Vagina (tissue), 2 donors: ENCODE results near the gene ELMO3.

Experiments
- CTCF ChIP-seq, 3 experiments: fragments of 450-650 bp in 2 of 3; fragments of 200-600 bp in 1 of 3; sonication (generic) in 1 of 3; IDR thresholded peaks; one replicate each; pipeline ENCODE4 v1.5.1; 2017 to 2019; ENCODE audit warnings: antibody characterized with exemption in 3 of 3, mild to moderate bottlenecking in 2 of 3, moderate library complexity in 2 of 3
- POLR2A ChIP-seq, 2 donors: fragments of 450-650 bp; IDR thresholded peaks; one replicate each; pipeline ENCODE4 v1.6.1; 2017; ENCODE audit warnings: antibody characterized with exemption in 2 of 2, mild to moderate bottlenecking in 2 of 2, moderate library complexity in 2 of 2
- POLR2AphosphoS5 ChIP-seq, 2 donors: sonication (generic); formaldehyde crosslinking; IDR thresholded peaks; one replicate each; pipeline ENCODE4 v1.9.0; 2017; ENCODE audit warnings: antibody characterized with exemption in 2 of 2, mild to moderate bottlenecking in 2 of 2, low read depth in 1 of 2; ENCODE audit not compliant: insufficient read depth in 1 of 2

GRCh38 chr16:67246756-67247191, 47.8 kb downstream of the ELMO3 start:
- no peak for TF ChIP-seq CTCF (IDR thresholded peaks at IDR 0.05)
- no peak for TF ChIP-seq POLR2AphosphoS5 (IDR thresholded peaks at IDR 0.05; ENCODE audit: insufficient read depth in 1 of 2, low read depth in 1 of 2)
- TF ChIP-seq POLR2A (IDR thresholded peaks at IDR 0.05) = no peak
